Chondrocyte (in vitro differentiated cells): ENCODE results near the gene CEP170B. TPM values are rescaled to one million over a fixed set of nuclear protein-coding genes. Genes with fewer than 3 reads are reported as not detected.

Experiments
- DNase-seq: peaks from one replicate; pipeline ENCODE4 v3.0.0; 2021; ENCODE audit warnings: mixed read lengths, low spot score
- H3K27ac Mint-ChIP-seq: one replicate; pipeline ENCODE4 v1.8.0; 2021; ENCODE audit warnings: mild to moderate bottlenecking, moderate library complexity, mixed read lengths; ENCODE audit not compliant: unreplicated experiment
- H3K27me3 Mint-ChIP-seq: 2 replicates; pipeline ENCODE4 v1.8.0; 2021; ENCODE audit warnings: low read depth, mixed read lengths
- H3K36me3 Mint-ChIP-seq: 2 replicates; pipeline ENCODE4 v1.8.0; 2021; ENCODE audit warnings: low read depth, mixed read lengths
- H3K4me1 Mint-ChIP-seq: 2 replicates; pipeline ENCODE4 v1.8.0; 2021; ENCODE audit warnings: low read depth, mild to moderate bottlenecking, mixed read lengths
- H3K4me3 Mint-ChIP-seq: one replicate; pipeline ENCODE4 v1.8.0; 2021; ENCODE audit warnings: mild to moderate bottlenecking, moderate library complexity, mixed read lengths; ENCODE audit not compliant: unreplicated experiment
- H3K9me3 Mint-ChIP-seq: 2 replicates; pipeline ENCODE4 v1.8.0; 2021; ENCODE audit warnings: low read depth, mixed read lengths
- CTCF ChIP-seq: fragments of 200-600 bp; sonication (generic); IDR thresholded peaks from 2 replicates; pipeline ENCODE4 v1.5.0; 2021; ENCODE audit warnings: antibody characterized with exemption, mild to moderate bottlenecking, moderate library complexity
- total RNA-seq: library from RNA; stranded (reverse); gene quantifications from 3 replicates; pipeline ENCODE4 v1.2.1, GENCODE V29; 2021

CEP170B gene
- total RNA-seq, 1 donor from 2014 or later, result 39.2 TPM

- Mint-ChIP-seq H3K27me3 (no peaks in the 10 kb centered on the region), H3K27ac (no peak overlapping the region), H3K4me1 (peaks cover 19% of the 10 kb centered on the region)
These were observed 594 bp upstream of the CEP170B start for GRCh38 chr14:104864267-104865080.

GRCh38 chr14:104865631-104866441, 768 bp downstream of the CEP170B start:
- no peaks in the 10 kb centered on the region for H3K36me3 Mint-ChIP-seq
- no peaks in the 10 kb centered on the region for H3K27me3 Mint-ChIP-seq
- H3K27ac Mint-ChIP-seq, result peak overlapping the region; percentile 45
- H3K4me3 Mint-ChIP-seq, result peak overlapping the region; percentile 79
- TF ChIP-seq CTCF, result no peak
- peaks cover 19% of the 10 kb centered on the region for H3K4me1 Mint-ChIP-seq
- DNase-seq, result no peak
- H3K9me3 Mint-ChIP-seq, result no peaks in the 10 kb centered on the region

More at GRCh38 chr14:104864267-104865080, 594 bp upstream of the CEP170B start:
- TF ChIP-seq CTCF, result no peak
- no peak for DNase-seq
- H3K4me3 Mint-ChIP-seq, result peak overlapping the region; percentile 67
- no peaks in the 10 kb centered on the region for H3K9me3 Mint-ChIP-seq
- H3K36me3 Mint-ChIP-seq, result no peaks in the 10 kb centered on the region

- Mint-ChIP-seq H3K4me1 (peaks cover 19% of the 10 kb centered on the region), H3K36me3 (no peaks in the 10 kb centered on the region), H3K4me3 (peak overlapping the region; percentile 79), H3K9me3 (no peaks in the 10 kb centered on the region), H3K27ac (no peak overlapping the region), H3K27me3 (no peaks in the 10 kb centered on the region)
- no peak for DNase-seq
- no peak for TF ChIP-seq CTCF
These were observed 1.6 kb downstream of the CEP170B start for GRCh38 chr14:104866451-104867370.

GRCh38 chr14:104867371-104868059, 2.4 kb downstream of the CEP170B start:
- Mint-ChIP-seq H3K27ac (no peak overlapping the region), H3K4me3 (peak overlapping the region; percentile 79), H3K27me3 (no peaks in the 10 kb centered on the region), H3K36me3 (no peaks in the 10 kb centered on the region), H3K4me1 (peaks cover 22% of the 10 kb centered on the region), H3K9me3 (no peaks in the 10 kb centered on the region)
- no peak for DNase-seq
- no peak for TF ChIP-seq CTCF
